GM06990 (cell line): ENCODE data around the gene CAMK2G.

Source experiments
- DNase-seq: peaks from one replicate; pipeline ENCODE4 v3.0.0-alpha.2; 2011; ENCODE audit not compliant: insufficient read length; ENCODE audit errors: extremely low read depth
- H3K27me3 ChIP-seq: replicated peaks from 2 replicates; pipeline ENCODE4 v1.6.0; 2011; ENCODE audit warnings: low read length; ENCODE audit not compliant: control insufficient read depth, insufficient read depth
- H3K36me3 ChIP-seq: 2 replicates; pipeline ENCODE4 v1.5.1; 2011; ENCODE audit warnings: low read length; ENCODE audit not compliant: control insufficient read depth, insufficient read depth
- H3K4me3 ChIP-seq: replicated peaks from 2 replicates; pipeline ENCODE4 v1.5.1; 2011; ENCODE audit warnings: low read depth, mild to moderate bottlenecking, control low read depth, low read length
- CTCF ChIP-seq: IDR thresholded peaks from 2 replicates; pipeline ENCODE4 v1.5.1; 2011; ENCODE audit warnings: low read length, control low read depth, mild to moderate bottlenecking, inconsistent platforms; ENCODE audit not compliant: insufficient read depth, poor library complexity, severe bottlenecking

CAMK2G gene

GRCh38 chr10:73871295-73872189 is 2.8 kb downstream of the CAMK2G start:
- Histone ChIP-seq H3K27me3 (no peaks in the 10 kb centered on the region), H3K4me3 (no peak overlapping the region), H3K36me3 (peaks cover 2% of the 10 kb centered on the region)
- no peak for DNase-seq
- TF ChIP-seq CTCF: no peak

DNA sequence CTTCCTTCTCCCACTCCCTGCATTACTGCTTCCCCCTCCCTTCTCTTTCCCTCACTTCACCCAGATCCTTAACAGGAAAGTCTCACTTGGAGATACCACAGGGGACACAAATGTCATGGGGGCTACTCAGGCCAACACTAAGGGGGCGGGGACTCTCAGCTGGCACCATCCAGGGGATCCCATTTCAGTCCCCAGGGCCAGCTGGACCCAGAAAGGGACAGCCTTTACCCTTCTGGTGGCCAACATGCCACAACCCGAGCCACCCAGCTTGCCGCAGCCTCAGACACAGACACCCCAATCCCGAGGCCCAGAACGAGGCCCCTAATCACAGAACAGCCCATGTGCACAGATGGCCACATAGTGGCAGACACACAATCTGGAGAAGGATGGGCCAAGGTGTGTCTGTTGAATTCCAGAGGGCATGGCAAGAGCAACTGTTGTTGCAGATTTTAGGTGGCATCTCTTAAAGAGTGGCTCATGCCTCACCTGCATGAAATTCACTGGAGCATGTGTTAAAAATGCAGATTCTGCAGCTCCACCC is 5.6 kb downstream of the CAMK2G start:
- Histone ChIP-seq H3K36me3 (peaks cover 2% of the 10 kb centered on the region), H3K4me3 (no peak overlapping the region), H3K27me3 (no peaks in the 10 kb centered on the region)
- no peak for TF ChIP-seq CTCF
- DNase-seq: no peak

DNA sequence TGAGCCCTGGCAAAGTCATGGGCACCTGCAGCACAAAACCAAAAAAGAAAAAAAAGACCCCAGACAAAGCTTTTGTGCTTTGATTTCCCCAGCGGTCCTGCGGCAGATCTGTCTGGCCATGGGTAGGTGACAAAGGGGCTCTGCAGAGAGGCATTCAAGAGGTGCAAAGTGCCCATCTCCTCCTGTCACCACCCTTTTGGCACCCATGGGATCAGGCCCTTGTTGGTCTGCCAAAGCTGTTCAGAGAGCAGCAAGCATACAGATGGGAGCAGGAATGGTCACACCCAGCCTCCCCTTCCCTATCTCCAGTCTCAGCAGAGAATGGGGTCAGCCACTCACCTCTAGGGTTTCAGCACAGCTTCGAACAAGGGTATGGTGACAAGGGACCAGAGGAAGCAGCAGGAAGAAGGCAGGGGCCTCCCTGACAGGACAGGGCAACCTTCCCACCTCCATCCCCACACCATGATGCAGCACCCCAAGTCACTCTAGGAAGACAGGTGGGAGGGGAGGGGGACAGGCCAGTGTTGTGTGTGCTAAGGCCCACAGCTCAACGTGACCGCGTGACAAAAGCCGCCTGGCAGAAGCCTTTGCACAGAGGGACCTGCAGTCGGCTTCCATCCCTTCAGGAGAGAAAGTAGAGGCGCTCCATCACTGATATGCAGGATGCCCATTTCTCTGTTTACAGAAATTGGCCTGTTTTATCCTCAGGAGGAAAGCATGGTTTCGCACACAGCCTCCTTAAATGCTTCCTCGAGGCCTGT is 6.3 kb downstream of the CAMK2G start:
- H3K4me3 ChIP-seq: no peak overlapping the region
- peaks cover 7% of the 10 kb centered on the region for H3K36me3 ChIP-seq
- no peak for TF ChIP-seq CTCF
- DNase-seq: no peak
- H3K27me3 ChIP-seq: no peaks in the 10 kb centered on the region

DNA sequence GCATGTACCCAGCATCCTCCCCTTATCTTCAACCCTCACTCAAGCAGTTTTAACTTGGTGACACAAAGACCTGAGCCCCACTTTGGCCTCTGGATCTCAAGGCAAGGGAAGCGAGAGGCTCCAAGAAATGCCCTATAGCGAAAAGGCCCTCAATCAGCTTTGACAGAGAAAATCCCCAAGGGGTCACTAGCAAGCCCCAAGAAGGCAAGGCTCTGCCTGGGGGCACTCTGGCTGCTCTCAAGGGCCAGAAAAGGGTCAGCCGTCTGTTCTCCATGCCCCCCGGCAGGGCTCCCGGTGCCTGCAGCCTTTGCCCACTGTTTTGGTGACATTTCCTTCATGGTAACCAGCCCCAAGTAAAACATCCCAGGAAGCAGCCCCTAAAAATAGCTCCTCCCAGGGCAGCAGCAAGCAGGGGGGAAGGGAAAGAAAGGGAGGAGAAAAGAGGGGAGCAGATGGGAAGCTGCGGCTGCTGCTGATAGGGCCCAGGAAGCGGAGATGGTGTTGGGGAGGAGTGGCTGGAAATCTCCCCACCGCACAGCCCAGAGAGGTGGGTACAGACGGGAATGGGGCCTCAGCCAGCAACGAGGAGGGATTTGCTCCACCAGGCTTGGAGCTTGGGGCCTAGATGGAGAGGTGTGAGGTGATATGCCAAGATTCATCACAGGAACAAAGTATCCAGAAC is 7.1 kb downstream of the CAMK2G start:
- peaks cover 8% of the 10 kb centered on the region for H3K36me3 ChIP-seq
- DNase-seq: no peak

More for the DNA sequence above, 7.1 kb downstream of the CAMK2G start:
- Histone ChIP-seq H3K4me3 (no peak overlapping the region), H3K27me3 (no peaks in the 10 kb centered on the region)
- TF ChIP-seq CTCF: no peak
